Limb (tissue), 2 donors: Measurements from ENCODE around the gene PDZK1IP1.

ENCODE experiments used
- DNase-seq, 2 donors: peaks; one replicate each; pipeline ENCODE4 v3.0.0-alpha.2; 2016; ENCODE audit errors: extremely low spot score in 2 of 2

PDZK1IP1 gene

DNA sequence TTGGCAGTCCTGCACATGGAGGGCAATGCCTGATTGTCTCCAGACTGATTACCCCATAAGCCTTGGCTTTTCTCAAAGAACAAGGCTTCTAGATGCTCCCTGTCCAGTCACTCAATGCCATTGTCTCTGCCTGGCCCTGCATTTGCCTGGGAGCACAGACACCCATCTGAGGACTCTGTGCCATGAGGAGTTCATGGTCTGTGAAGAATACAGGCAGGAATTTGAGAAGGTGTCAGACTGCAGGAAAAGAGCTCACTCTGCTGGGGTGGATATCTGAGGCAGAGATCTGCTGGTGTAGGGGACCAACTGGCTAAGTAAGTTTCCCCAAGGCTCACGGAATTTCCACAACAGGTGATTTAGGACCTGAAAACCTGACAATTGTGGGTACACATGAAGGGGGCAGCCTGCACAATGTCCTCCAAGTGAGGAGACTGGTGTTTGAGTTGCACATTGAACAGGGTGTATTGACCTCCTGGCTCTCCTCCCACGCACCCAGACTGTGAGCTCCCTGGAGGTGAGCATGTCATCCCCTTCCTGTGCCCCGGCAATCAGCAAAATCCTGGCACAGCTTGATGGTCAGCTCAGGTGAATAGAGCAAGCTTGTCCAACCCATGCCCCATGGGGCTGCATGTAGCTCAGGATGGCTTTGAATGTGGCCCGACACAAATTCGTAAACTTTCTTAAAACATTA lies 51.8 kb downstream of the PDZK1IP1 start:
- no peak for DNase-seq

DNA sequence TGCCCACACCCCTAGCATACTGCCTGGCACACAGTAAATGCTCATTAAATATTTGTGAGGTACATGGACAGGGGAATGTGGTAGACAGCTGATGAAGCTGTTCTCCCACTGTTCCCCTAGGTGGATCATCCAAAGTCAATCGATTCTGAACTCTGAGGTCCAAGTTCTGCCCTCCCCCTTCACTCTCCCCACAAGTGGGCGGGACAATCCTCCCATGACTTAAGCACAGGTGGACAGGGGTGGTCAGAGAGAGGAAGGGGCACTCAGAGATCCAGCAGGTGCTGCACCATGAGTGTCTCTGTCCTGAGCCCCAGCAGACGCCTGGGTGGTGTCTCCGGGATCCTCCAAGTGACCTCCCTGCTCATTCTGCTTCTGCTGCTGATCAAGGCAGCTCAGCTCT lies 52.6 kb downstream of the PDZK1IP1 start, which contains the start of gene CYP4A22:
CYP4A22 (plus strand) TSS at position 244 of the 400 bp plus-strand sequence; CDS start at position 289, 45 bp downstream.
- DNase-seq: no peak
